Measurements from ENCODE around the gene ISL2. TPM values are rescaled to one million over a fixed set of nuclear protein-coding genes. Genes with fewer than 3 reads are reported as not detected.

The ISL2 gene
- total RNA-seq, 2 experiments from 2014 or later = not detected

DNA sequence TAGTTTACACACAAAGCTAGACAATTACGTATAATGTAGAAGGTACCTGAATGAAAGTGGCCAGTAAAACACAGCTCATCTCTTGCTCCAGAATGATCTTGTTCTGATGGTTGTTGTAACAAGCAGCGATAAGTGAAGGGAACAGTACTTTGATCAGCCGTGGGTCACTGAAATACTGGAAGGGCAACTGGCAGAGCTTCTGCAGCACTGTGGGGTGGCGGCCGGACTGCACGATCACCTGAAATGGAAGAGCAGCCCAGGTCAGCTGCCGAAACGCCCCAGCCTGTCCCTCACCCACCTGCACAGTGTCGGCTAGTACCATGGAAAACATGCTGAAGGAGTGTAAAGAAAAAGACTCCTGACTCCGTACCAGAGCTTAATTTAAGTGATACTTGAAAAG, 17.3 kb downstream of the ISL2 start:
- no peak for DNase-seq
- H3K27me3 Mint-ChIP-seq = peaks cover 18% of the 10 kb centered on the region
- peaks cover 4% of the 10 kb centered on the region for H3K36me3 Mint-ChIP-seq
- no peak overlapping the region for H3K4me3 Mint-ChIP-seq
- H3K4me1 Mint-ChIP-seq = no peaks in the 10 kb centered on the region
- no peak for ATAC-seq (ENCODE audit: low read depth)
- H3K27ac Mint-ChIP-seq = no peak overlapping the region
- H3K9me3 Mint-ChIP-seq = no peaks in the 10 kb centered on the region
- POLR2A ChIA-PET = no interaction called here

GRCh38 chr15:76354823-76355440, 18.4 kb downstream of the ISL2 start:
- DNase-seq (no peak), ATAC-seq (ENCODE audit: low read depth) (no peak)
- Mint-ChIP-seq H3K4me3 (no peak overlapping the region), H3K27me3 (peaks cover 12% of the 10 kb centered on the region), H3K4me1 (no peaks in the 10 kb centered on the region), H3K27ac (no peak overlapping the region), H3K36me3 (peaks cover 5% of the 10 kb centered on the region), H3K9me3 (no peaks in the 10 kb centered on the region)
- POLR2A ChIA-PET = no interaction called here

GRCh38 chr15:76358453-76358852, 21.9 kb downstream of the ISL2 start:
- DNase-seq (no peak), ATAC-seq (ENCODE audit: low read depth) (no peak)
- H3K27me3 Mint-ChIP-seq = peaks cover 3% of the 10 kb centered on the region
- no peak overlapping the region for H3K4me3 Mint-ChIP-seq
- no peaks in the 10 kb centered on the region for H3K4me1 Mint-ChIP-seq
- no peak overlapping the region for H3K27ac Mint-ChIP-seq
- no peaks in the 10 kb centered on the region for H3K9me3 Mint-ChIP-seq
- POLR2A ChIA-PET = no interaction called here
- peaks cover 4% of the 10 kb centered on the region for H3K36me3 Mint-ChIP-seq

DNA sequence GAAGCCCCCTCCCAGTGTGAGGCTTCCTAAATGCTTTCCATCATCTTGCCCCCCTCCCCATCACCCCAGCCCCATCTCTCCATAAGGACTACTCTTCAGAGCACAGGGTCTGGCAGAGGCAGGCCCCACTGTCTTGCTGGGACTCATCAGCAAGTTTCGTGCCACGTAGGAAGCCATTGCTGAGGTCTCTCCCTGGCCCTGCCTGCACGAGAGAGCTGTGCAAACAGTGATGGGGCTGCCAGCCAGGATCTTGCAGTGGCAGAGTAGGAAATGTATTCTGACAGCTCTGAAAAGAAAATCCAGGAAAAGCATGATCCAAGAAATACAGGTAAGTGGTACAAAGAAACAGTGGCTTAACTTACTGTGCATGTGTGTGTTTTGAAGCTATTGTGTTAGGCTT, 22.6 kb downstream of the ISL2 start:
- no peaks in the 10 kb centered on the region for H3K4me1 Mint-ChIP-seq
- no peak overlapping the region for H3K4me3 Mint-ChIP-seq
- POLR2A ChIA-PET = no interaction called here
- H3K27me3 Mint-ChIP-seq = peaks cover 3% of the 10 kb centered on the region
- no peaks in the 10 kb centered on the region for H3K9me3 Mint-ChIP-seq
- ATAC-seq (ENCODE audit: low read depth) = no peak
- H3K27ac Mint-ChIP-seq = no peak overlapping the region
- peaks cover 4% of the 10 kb centered on the region for H3K36me3 Mint-ChIP-seq
- DNase-seq = no peak

DNA sequence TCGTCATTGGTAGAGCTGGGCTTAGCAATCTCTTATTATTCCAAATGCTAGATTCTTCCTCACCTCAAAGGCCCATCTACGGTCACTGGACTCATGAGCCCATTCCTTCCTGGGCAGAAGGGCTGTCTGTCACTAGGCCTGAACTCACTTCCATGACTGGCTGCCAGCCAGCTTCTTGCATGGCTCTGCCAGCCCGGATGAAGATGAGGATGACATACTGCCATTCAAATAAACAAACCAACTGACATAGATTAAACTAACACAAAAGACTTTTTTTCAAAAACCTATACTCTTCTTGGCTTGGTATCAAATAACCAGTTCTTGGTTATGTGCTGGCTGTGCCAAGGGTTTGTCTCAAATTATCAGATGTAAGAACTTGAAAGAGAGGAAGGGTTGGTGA, 23.8 kb downstream of the ISL2 start:
- no peak for ATAC-seq (ENCODE audit: low read depth)
- POLR2A ChIA-PET = no interaction called here
- H3K4me1 Mint-ChIP-seq = no peaks in the 10 kb centered on the region
- no peaks in the 10 kb centered on the region for H3K9me3 Mint-ChIP-seq
- peaks cover 4% of the 10 kb centered on the region for H3K36me3 Mint-ChIP-seq
- no peak for DNase-seq
- no peak overlapping the region for H3K27ac Mint-ChIP-seq
- no peak overlapping the region for H3K4me3 Mint-ChIP-seq
- peaks cover 3% of the 10 kb centered on the region for H3K27me3 Mint-ChIP-seq

DNA sequence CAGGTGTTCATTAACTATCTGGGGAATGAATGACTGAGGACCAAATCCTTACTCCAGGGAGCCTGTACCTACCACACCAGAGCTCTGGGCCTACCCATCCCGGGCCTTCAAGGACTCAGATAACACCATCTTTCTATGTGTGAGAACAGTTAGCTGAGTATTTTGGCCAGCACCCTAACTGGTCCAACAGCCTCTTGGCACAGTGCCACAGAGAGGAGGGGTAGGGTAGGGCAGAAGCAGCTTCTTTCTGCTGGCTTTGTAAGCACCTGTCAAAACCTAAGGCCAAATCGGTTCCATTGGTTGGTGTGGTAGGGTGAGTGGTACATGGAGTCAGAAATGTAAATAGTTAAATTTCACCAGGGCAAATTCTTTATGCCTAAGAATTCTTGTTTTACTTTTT, 26.7 kb downstream of the ISL2 start:
- Mint-ChIP-seq H3K27ac (no peak overlapping the region), H3K36me3 (peaks cover 4% of the 10 kb centered on the region), H3K4me1 (no peaks in the 10 kb centered on the region), H3K27me3 (no peaks in the 10 kb centered on the region), H3K9me3 (no peaks in the 10 kb centered on the region), H3K4me3 (no peak overlapping the region)
- POLR2A ChIA-PET = no interaction called here
- no peak for ATAC-seq (ENCODE audit: low read depth)
- DNase-seq = no peak

GRCh38 chr15:76366714-76367113, 30.1 kb downstream of the ISL2 start:
- no peak overlapping the region for H3K4me3 Mint-ChIP-seq
- H3K9me3 Mint-ChIP-seq = no peaks in the 10 kb centered on the region
- POLR2A ChIA-PET = no interaction called here
- no peak for ATAC-seq (ENCODE audit: low read depth)
- no peaks in the 10 kb centered on the region for H3K27me3 Mint-ChIP-seq
- peaks cover under 1% of the 10 kb centered on the region for H3K36me3 Mint-ChIP-seq
- H3K27ac Mint-ChIP-seq = no peak overlapping the region
- no peak for DNase-seq
- no peaks in the 10 kb centered on the region for H3K4me1 Mint-ChIP-seq

GRCh38 chr15:76368122-76368621, 31.6 kb downstream of the ISL2 start:
- POLR2A ChIA-PET = no interaction called here
- no peak overlapping the region for H3K4me3 Mint-ChIP-seq
- no peaks in the 10 kb centered on the region for H3K36me3 Mint-ChIP-seq
- ATAC-seq (ENCODE audit: low read depth) = no peak
- no peaks in the 10 kb centered on the region for H3K4me1 Mint-ChIP-seq
- no peak overlapping the region for H3K27ac Mint-ChIP-seq
- DNase-seq = no peak
- H3K9me3 Mint-ChIP-seq = no peaks in the 10 kb centered on the region
- H3K27me3 Mint-ChIP-seq = no peaks in the 10 kb centered on the region

DNA sequence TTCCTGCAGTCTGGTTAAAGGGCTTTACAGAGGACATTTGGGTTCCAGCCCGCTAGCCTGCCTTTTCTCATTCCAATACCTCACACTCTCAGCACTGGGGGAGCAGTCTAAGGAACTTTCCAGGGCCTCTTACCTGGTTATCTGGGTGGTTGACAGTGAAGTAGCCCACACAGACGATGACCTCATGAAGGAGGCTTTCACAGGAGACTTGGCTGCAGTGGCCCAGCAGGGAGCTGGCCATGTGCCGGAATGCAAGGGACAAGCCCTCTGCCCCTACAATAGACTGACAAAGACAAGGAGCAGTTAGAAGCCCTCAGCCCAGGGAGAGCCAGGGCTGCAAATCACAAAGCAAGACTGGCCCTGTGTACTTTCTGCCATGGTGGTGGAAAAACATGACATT, 39.5 kb downstream of the ISL2 start:
- H3K4me1 Mint-ChIP-seq = no peaks in the 10 kb centered on the region
- no peaks in the 10 kb centered on the region for H3K9me3 Mint-ChIP-seq
- H3K27me3 Mint-ChIP-seq = no peaks in the 10 kb centered on the region
- no peak overlapping the region for H3K27ac Mint-ChIP-seq
- POLR2A ChIA-PET = no interaction called here
- no peak for ATAC-seq (ENCODE audit: low read depth)
- H3K36me3 Mint-ChIP-seq = peaks cover 4% of the 10 kb centered on the region
- H3K4me3 Mint-ChIP-seq = no peak overlapping the region
- DNase-seq = no peak

DNA sequence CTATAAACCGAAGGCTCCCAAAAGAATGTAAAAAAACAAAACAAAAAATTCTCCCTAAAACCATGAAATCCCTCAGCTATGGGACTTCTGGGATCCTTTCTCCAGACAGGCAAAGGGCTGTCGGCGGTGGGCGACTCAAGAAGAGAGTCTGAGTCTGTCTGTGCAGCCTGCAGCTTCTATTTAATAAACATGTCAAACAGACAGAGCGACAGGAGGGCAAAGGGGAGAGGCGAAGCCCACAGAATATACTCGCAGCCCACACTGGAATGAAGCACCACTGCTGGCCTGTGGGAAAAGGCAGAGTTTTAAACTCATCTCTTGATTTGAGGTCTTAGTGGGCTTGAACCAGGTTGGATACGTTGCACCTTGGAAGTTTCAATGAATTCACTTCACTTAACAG, 40.2 kb downstream of the ISL2 start:
- Mint-ChIP-seq H3K27me3 (no peaks in the 10 kb centered on the region), H3K4me3 (no peak overlapping the region), H3K36me3 (peaks cover 4% of the 10 kb centered on the region), H3K4me1 (no peaks in the 10 kb centered on the region), H3K9me3 (no peaks in the 10 kb centered on the region), H3K27ac (no peak overlapping the region)
- DNase-seq (no peak), ATAC-seq (ENCODE audit: low read depth) (no peak)
- POLR2A ChIA-PET = no interaction called here

DNA sequence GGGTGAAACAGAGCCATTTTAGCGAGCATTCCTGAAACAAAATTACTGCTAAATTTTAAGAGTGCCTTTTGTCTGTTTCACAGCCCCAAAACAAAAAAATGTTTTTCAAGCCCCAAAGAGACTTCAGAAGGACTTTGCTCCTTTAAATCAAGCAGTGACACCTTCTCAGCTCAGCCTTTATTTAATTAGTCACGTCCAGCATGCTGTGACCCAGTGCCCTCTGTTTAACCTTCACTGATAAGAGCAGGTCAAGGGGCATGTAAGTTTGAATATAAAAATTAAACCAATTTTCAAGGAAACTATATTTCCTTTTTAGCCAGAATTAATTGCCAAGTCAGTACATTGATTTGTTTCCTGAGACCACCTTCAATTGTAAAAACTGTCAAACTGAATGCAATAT, 40.6 kb downstream of the ISL2 start:
- Mint-ChIP-seq H3K4me3 (no peak overlapping the region), H3K4me1 (no peaks in the 10 kb centered on the region), H3K27me3 (no peaks in the 10 kb centered on the region), H3K27ac (no peak overlapping the region), H3K9me3 (no peaks in the 10 kb centered on the region), H3K36me3 (peaks cover 4% of the 10 kb centered on the region)
- POLR2A ChIA-PET = no interaction called here
- ATAC-seq (ENCODE audit: low read depth) = no peak
- no peak for DNase-seq

DNA sequence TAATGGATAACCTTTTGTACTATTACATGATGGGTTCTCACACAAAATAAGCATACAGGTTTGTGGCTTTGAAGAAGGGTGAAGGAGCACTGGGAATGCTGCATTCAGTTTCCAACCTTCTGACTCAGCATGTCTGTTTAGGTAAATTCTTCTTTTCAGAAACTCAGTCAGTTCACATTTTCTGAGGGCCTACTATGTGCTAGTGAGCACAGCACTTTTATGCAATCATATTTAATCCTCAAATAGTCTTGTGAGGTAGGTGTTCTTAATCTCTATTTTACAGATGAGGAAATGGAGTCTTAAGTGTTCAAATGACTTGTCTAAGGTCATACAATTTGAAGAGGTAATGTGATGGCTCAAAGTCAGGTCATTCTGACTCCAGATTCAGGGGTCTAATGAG, 41.2 kb downstream of the ISL2 start:
- no peaks in the 10 kb centered on the region for H3K9me3 Mint-ChIP-seq
- ATAC-seq (ENCODE audit: low read depth) = no peak
- no peak for DNase-seq
- no peak overlapping the region for H3K4me3 Mint-ChIP-seq
- H3K36me3 Mint-ChIP-seq = peaks cover 4% of the 10 kb centered on the region
- no peaks in the 10 kb centered on the region for H3K4me1 Mint-ChIP-seq
- no peaks in the 10 kb centered on the region for H3K27me3 Mint-ChIP-seq
- no peak overlapping the region for H3K27ac Mint-ChIP-seq
- POLR2A ChIA-PET = no interaction called here

- no peak overlapping the region for H3K4me3 Mint-ChIP-seq
- H3K27ac Mint-ChIP-seq = no peak overlapping the region
- no peak for ATAC-seq (ENCODE audit: low read depth)
Observed at GRCh38 chr15:76378691-76379090, 42.1 kb downstream of the ISL2 start.

DNA sequence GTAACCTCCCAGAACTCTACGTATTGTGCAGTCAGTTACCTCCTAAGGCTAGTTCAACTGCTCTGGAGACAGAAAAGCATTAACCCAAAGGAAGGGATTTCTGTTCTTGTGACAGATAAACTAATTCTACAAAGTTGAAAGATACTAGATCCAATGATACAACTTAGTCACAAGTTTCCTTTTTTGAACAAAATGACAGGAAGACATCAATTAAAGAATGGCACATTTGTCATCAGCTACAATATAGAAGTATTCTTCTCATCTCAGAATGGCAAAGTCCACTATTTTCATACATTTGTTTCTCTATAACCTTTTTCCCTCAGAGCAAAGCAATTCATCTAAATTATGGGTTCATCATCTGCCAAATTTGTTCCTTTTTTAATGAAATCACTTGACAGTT, 43.7 kb downstream of the ISL2 start:
- H3K9me3 Mint-ChIP-seq = no peaks in the 10 kb centered on the region
- DNase-seq (no peak), ATAC-seq (ENCODE audit: low read depth) (no peak)
- no peaks in the 10 kb centered on the region for H3K27me3 Mint-ChIP-seq
- H3K4me3 Mint-ChIP-seq = no peak overlapping the region
- POLR2A ChIA-PET = no interaction called here
- peaks cover 6% of the 10 kb centered on the region for H3K36me3 Mint-ChIP-seq
- H3K27ac Mint-ChIP-seq = no peak overlapping the region
- H3K4me1 Mint-ChIP-seq = no peaks in the 10 kb centered on the region

More at GRCh38 chr15:76378691-76379090, 42.1 kb downstream of the ISL2 start:
- Mint-ChIP-seq H3K36me3 (peaks cover 4% of the 10 kb centered on the region), H3K4me1 (no peaks in the 10 kb centered on the region), H3K9me3 (no peaks in the 10 kb centered on the region), H3K27me3 (no peaks in the 10 kb centered on the region)
- DNase-seq = no peak
- POLR2A ChIA-PET = no interaction called here

- Mint-ChIP-seq H3K4me1 (no peaks in the 10 kb centered on the region), H3K36me3 (peaks cover 7% of the 10 kb centered on the region), H3K27me3 (no peaks in the 10 kb centered on the region), H3K4me3 (no peak overlapping the region), H3K9me3 (no peaks in the 10 kb centered on the region), H3K27ac (no peak overlapping the region)
- DNase-seq (no peak), ATAC-seq (ENCODE audit: low read depth) (no peak)
- POLR2A ChIA-PET = no interaction called here
Observed at GRCh38 chr15:76381366-76381765, 44.8 kb downstream of the ISL2 start.
